Endothelial cell of umbilical vein (primary cell): ENCODE results near the gene TFCP2. TPM values are rescaled to one million over a fixed set of nuclear protein-coding genes. Genes with fewer than 3 reads are reported as not detected.

Source experiments
- BruUV-seq: library from RNA; stranded (reverse); fragments of 400-500 nt; replicated peaks from 2 replicates; lab custom pipeline; 2021; lab: Mats Ljungman, UMichigan
- CTCF ChIA-PET: fragments of 300-600, 350-600 bp; sonication (Branson Sonifier 250); formaldehyde crosslinking; loops from one replicate; lab custom pipeline; 2021; ENCODE audit warnings: antibody characterized with exemption, inconsistent platforms; lab: Charles Lee
- POLR2A ChIA-PET: fragments of 300-600, 350-600 bp; sonication (Branson Sonifier 250); formaldehyde crosslinking; loops from one replicate; lab custom pipeline; 2021; ENCODE audit warnings: antibody characterized with exemption, inconsistent platforms; lab: Charles Lee
- DNase-seq: peaks from one replicate; pipeline ENCODE4 v3.0.0-alpha.2; 2011; ENCODE audit warnings: low read depth, low spot score
- FAIRE-seq: peaks from 2 replicates; lab custom pipeline; 2011; peaks lifted over from hg19 to GRCh38; lab: Jason Lieb, UNC
- H2AFZ ChIP-seq: 2 replicates; pipeline ENCODE4 v1.6.0; 2012; ENCODE audit warnings: low read depth, low read length, control low read depth, inconsistent platforms
- H3K27ac ChIP-seq: 2 replicates; pipeline ENCODE4 v1.5.1; 2011; ENCODE audit warnings: low read depth, mild to moderate bottlenecking, control low read depth, low read length, moderate library complexity; ENCODE audit not compliant: insufficient read depth
- H3K27me3 ChIP-seq, 2 experiments: 2 replicates each; pipeline versions ENCODE4 v1.6.0 to v1.6.1; 2011; ENCODE audit warnings: low read length in 2 of 2, mixed read lengths in 1 of 2; ENCODE audit not compliant: control insufficient read depth in 2 of 2, insufficient read depth in 2 of 2
- H3K36me3 ChIP-seq, 2 experiments: 2 replicates in 1 of 2; 3 replicates in 1 of 2; pipeline ENCODE4 v1.5.1; 2011; ENCODE audit warnings: low read length in 2 of 2, mild to moderate bottlenecking in 1 of 2, moderate library complexity in 1 of 2; ENCODE audit not compliant: control insufficient read depth in 2 of 2, insufficient read depth in 2 of 2; ENCODE audit errors: extremely low read depth in 1 of 2
- H3K4me1 ChIP-seq: 3 replicates; pipeline ENCODE4 v1.5.1; 2011; ENCODE audit warnings: mild to moderate bottlenecking, low read length; ENCODE audit not compliant: control insufficient read depth, insufficient read depth; ENCODE audit errors: extremely low read depth
- H3K4me2 ChIP-seq: 2 replicates; pipeline ENCODE4 v1.6.1; 2011; ENCODE audit warnings: low read length, control low read depth, mixed read lengths; ENCODE audit not compliant: insufficient read depth
- H3K4me3 ChIP-seq, 3 experiments: fragments of 200-600 bp in 1 of 3; sonication (generic), shearing (Covaris generic) in 1 of 3; replicated peaks in 1 of 3; 2 replicates each; pipeline ENCODE4 v1.5.1; 2011 to 2016; ENCODE audit warnings: control low read depth in 3 of 3, low read length in 3 of 3, mild to moderate bottlenecking in 2 of 3, inconsistent platforms in 1 of 3, low read depth in 1 of 3, moderate library complexity in 1 of 3; ENCODE audit not compliant: insufficient read depth in 1 of 3
- H3K79me2 ChIP-seq: 2 replicates; pipeline ENCODE4 v1.6.0; 2012; ENCODE audit warnings: low read length, inconsistent platforms; ENCODE audit not compliant: control insufficient read depth, insufficient read depth
- H3K9ac ChIP-seq: replicated peaks from 2 replicates; pipeline ENCODE3; 2011; ENCODE audit warnings: low read length, control low read depth; ENCODE audit not compliant: insufficient read depth; ENCODE audit errors: extremely low read depth
- H3K9me1 ChIP-seq: replicated peaks from 3 replicates; pipeline ENCODE4 v1.6.0; 2011; ENCODE audit warnings: mild to moderate bottlenecking, low read length; ENCODE audit not compliant: control insufficient read depth, insufficient read depth; ENCODE audit errors: extremely low read depth
- H3K9me3 ChIP-seq: replicated peaks from 2 replicates; pipeline ENCODE4 v1.5.1; 2012; ENCODE audit warnings: low read length, inconsistent platforms; ENCODE audit not compliant: control insufficient read depth, insufficient read depth
- H4K20me1 ChIP-seq: replicated peaks from 2 replicates; pipeline ENCODE3; 2011; ENCODE audit warnings: mild to moderate bottlenecking, low read length; ENCODE audit not compliant: control insufficient read depth, insufficient read depth; ENCODE audit errors: extremely low read depth
- EZH2 ChIP-seq: IDR thresholded peaks from 2 replicates; pipeline ENCODE4 v1.6.1; 2012; ENCODE audit warnings: borderline replicate concordance, low read depth, mild to moderate bottlenecking, moderate library complexity, low read length, inconsistent platforms; ENCODE audit not compliant: severe bottlenecking
- FOS ChIP-seq: IDR thresholded peaks from 2 replicates; pipeline ENCODE4 v1.6.1; 2011; ENCODE audit warnings: mild to moderate bottlenecking, low read length, moderate library complexity, borderline replicate concordance; ENCODE audit not compliant: insufficient read depth
- GATA2 ChIP-seq: IDR thresholded peaks from 2 replicates; pipeline ENCODE4 v1.7.0; 2011; ENCODE audit warnings: low read depth, mild to moderate bottlenecking, moderate library complexity, mixed read lengths, low read length; ENCODE audit not compliant: insufficient read length, insufficient read depth
- JUN ChIP-seq: IDR thresholded peaks from 2 replicates; pipeline ENCODE4 v1.6.1; 2011; ENCODE audit warnings: borderline replicate concordance, low read depth; ENCODE audit not compliant: insufficient read length, insufficient read depth
- MAX ChIP-seq: IDR thresholded peaks from 2 replicates; pipeline ENCODE4 v1.6.1; 2011; ENCODE audit not compliant: insufficient read depth, insufficient read length
- MYC ChIP-seq: IDR thresholded peaks from one replicate; pipeline ENCODE4 v1.6.1; 2011; ENCODE audit warnings: mild to moderate bottlenecking, low read depth, low read length
- POLR2A ChIP-seq: IDR thresholded peaks from 2 replicates; pipeline ENCODE4 v1.6.1; 2012; ENCODE audit warnings: low read depth, mild to moderate bottlenecking, control low read depth, low read length
- POLR2AphosphoS5 ChIP-seq: IDR thresholded peaks from 2 replicates; pipeline ENCODE4 v1.6.1; 2012; ENCODE audit warnings: low read depth, mild to moderate bottlenecking, control low read depth, low read length, moderate library complexity; ENCODE audit not compliant: insufficient read depth
- dilution Hi-C: fragments of 300-500 bp; cut with MboI; formaldehyde crosslinking; loops from one replicate; pipeline ENCODE4 v1.15.0; 2019; ENCODE audit warnings: low sequenced_read_pairs; ENCODE audit not compliant: extremely low pct_ligation_motif_present
- intact Hi-C: fragments of 100-400 bp; cut with micrococcal nuclease; formaldehyde crosslinking; loops from one replicate; pipeline ENCODE4 v1.10.0; 2022
- polyA plus RNA-seq, 4 experiments: library from polyadenylated mRNA; depleted of rRNA in 3 of 4; stranded (reverse) in 3 of 4; unstranded in 1 of 4; fragments of >200 nt; gene quantifications; 2 replicates each; pipeline versions ENCODE4 v1.2.1 to v1.2.3, GENCODE V29; 2011 to 2012; ENCODE audit warnings: missing spikeins in 1 of 4
- total RNA-seq: library from RNA; stranded (reverse); gene quantifications from 2 replicates; pipeline ENCODE4 v1.2.3, GENCODE V29; 2021
- TF ChIP-seq, protein P1 (sequence below), 2 donors: IDR thresholded peaks; 1 replicate in 1 of 2; 2 replicates in 1 of 2; pipeline ENCODE4 v1.5.1; 2011; ENCODE audit warnings: low read length in 2 of 2, mild to moderate bottlenecking in 2 of 2, moderate library complexity in 2 of 2, control low read depth in 1 of 2, inconsistent platforms in 1 of 2, low read depth in 1 of 2; ENCODE audit not compliant: insufficient read depth in 1 of 2; ENCODE audit errors: extremely low read depth in 1 of 2

Gene TFCP2
- total and polyA plus RNA-seq, 2 donors (not counting 3 experiments of a cell fraction or from before 2014, with no cell fraction given): 10.2 to 28.6 TPM

GRCh38 chr12:51131745-51132521, 41.0 kb downstream of the TFCP2 start:
- intact Hi-C loops: no loop called here
- H2AFZ ChIP-seq: no peak overlapping the region
- dilution Hi-C loops: no loop called here
- no TSS peak for BruUV-seq
- TF ChIP-seq POLR2AphosphoS5 (no peak), EZH2 (no peak), FOS (no peak), POLR2A (no peak), GATA2 (no peak), JUN (no peak), MAX (no peak), MYC (no peak)
- TF ChIP-seq, protein P1, sequence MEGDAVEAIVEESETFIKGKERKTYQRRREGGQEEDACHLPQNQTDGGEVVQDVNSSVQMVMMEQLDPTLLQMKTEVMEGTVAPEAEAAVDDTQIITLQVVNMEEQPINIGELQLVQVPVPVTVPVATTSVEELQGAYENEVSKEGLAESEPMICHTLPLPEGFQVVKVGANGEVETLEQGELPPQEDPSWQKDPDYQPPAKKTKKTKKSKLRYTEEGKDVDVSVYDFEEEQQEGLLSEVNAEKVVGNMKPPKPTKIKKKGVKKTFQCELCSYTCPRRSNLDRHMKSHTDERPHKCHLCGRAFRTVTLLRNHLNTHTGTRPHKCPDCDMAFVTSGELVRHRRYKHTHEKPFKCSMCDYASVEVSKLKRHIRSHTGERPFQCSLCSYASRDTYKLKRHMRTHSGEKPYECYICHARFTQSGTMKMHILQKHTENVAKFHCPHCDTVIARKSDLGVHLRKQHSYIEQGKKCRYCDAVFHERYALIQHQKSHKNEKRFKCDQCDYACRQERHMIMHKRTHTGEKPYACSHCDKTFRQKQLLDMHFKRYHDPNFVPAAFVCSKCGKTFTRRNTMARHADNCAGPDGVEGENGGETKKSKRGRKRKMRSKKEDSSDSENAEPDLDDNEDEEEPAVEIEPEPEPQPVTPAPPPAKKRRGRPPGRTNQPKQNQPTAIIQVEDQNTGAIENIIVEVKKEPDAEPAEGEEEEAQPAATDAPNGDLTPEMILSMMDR (IDR thresholded peaks at IDR 0.05; ENCODE audit: extremely low read depth in 1 of 2, insufficient read depth in 1 of 2, low read depth in 1 of 2, low read length in 2 of 2): no peak
- no peaks in the 10 kb centered on the region for H3K9me3 ChIP-seq
- ChIA-PET CTCF (no interaction called here), POLR2A (no interaction called here)
- no peak overlapping the region for H3K9ac ChIP-seq
- no peaks in the 10 kb centered on the region for H3K36me3 ChIP-seq
- H3K9me1 ChIP-seq: no peaks in the 10 kb centered on the region
- no peak overlapping the region for H3K27ac ChIP-seq
- H3K4me3 ChIP-seq: no peak overlapping the region
- H4K20me1 ChIP-seq: no peaks in the 10 kb centered on the region
- DNase-seq: no peak
- H3K4me2 ChIP-seq: no peak overlapping the region
- H3K79me2 ChIP-seq: no peaks in the 10 kb centered on the region
- H3K4me1 ChIP-seq: no peaks in the 10 kb centered on the region
- no peak for FAIRE-seq
- no peaks in the 10 kb centered on the region for H3K27me3 ChIP-seq
